HEK293 (cell line): ENCODE data around the gene TSBP1.

Experiments used
- CTCF ChIP-seq: fragments of 450-650 bp; formaldehyde crosslinking; IDR thresholded peaks from 2 replicates; pipeline ENCODE4 v1.5.1; 2016; ENCODE audit warnings: missing biosample characterization, missing genetic modification characterization
- GLI4 ChIP-seq: fragments of 450-650 bp; formaldehyde crosslinking; IDR thresholded peaks from 2 replicates; pipeline ENCODE4 v1.5.1; 2016; ENCODE audit warnings: missing biosample characterization, missing genetic modification characterization
- HIC1 ChIP-seq: fragments of 450-650 bp; formaldehyde crosslinking; IDR thresholded peaks from 2 replicates; pipeline ENCODE4 v1.5.1; 2016; ENCODE audit warnings: missing biosample characterization, missing genetic modification characterization
- HOXA7 ChIP-seq: sonication (generic); formaldehyde crosslinking; IDR thresholded peaks from 2 replicates; pipeline ENCODE4 v1.8.1; 2022; ENCODE audit warnings: missing genetic modification reagents, borderline replicate concordance
- KLF1 ChIP-seq: fragments of 450-650 bp; formaldehyde crosslinking; IDR thresholded peaks from 2 replicates; pipeline ENCODE4 v1.5.1; 2016; ENCODE audit warnings: missing biosample characterization, missing genetic modification characterization
- REST ChIP-seq: fragments of 450-650 bp; formaldehyde crosslinking; IDR thresholded peaks from 2 replicates; pipeline ENCODE4 v1.5.1; 2016; ENCODE audit warnings: missing biosample characterization, missing genetic modification characterization
- TRIM28 ChIP-seq: IDR thresholded peaks from 2 replicates; pipeline ENCODE4 v1.6.1; 2011; ENCODE audit warnings: low read length, control low read depth, borderline replicate concordance
- ZNF670 ChIP-seq: fragments of 450-650 bp; formaldehyde crosslinking; IDR thresholded peaks from 2 replicates; pipeline ENCODE4 v1.5.1; 2016; ENCODE audit warnings: missing biosample characterization, missing genetic modification characterization, low read depth
- ZNF747 ChIP-seq: fragments of 450-650 bp; formaldehyde crosslinking; IDR thresholded peaks from 2 replicates; pipeline ENCODE4 v1.5.1; 2016; ENCODE audit warnings: missing biosample characterization, missing genetic modification characterization
- ZSCAN23 ChIP-seq: fragments of 450-650 bp; formaldehyde crosslinking; IDR thresholded peaks from 2 replicates; pipeline ENCODE4 v1.5.1; 2016; ENCODE audit warnings: missing biosample characterization, missing genetic modification characterization
- TF ChIP-seq, protein P1 (sequence below): fragments of 450-650 bp; formaldehyde crosslinking; IDR thresholded peaks from 2 replicates; pipeline ENCODE4 v1.5.1; 2016; ENCODE audit warnings: missing biosample characterization, missing genetic modification characterization
- TF ChIP-seq, protein P2 (sequence below): fragments of 450-650 bp; formaldehyde crosslinking; IDR thresholded peaks from 2 replicates; pipeline ENCODE4 v1.5.1; 2017; ENCODE audit warnings: missing biosample characterization, missing genetic modification characterization
- TF ChIP-seq, protein P3 (sequence below): IDR thresholded peaks from 2 replicates; pipeline ENCODE4 v1.6.1; 2011; ENCODE audit warnings: mild to moderate bottlenecking, low read depth, low read length, borderline replicate concordance

- no peak for TF ChIP-seq CTCF (tag by site-specific recombination)
- TF ChIP-seq, protein P1, sequence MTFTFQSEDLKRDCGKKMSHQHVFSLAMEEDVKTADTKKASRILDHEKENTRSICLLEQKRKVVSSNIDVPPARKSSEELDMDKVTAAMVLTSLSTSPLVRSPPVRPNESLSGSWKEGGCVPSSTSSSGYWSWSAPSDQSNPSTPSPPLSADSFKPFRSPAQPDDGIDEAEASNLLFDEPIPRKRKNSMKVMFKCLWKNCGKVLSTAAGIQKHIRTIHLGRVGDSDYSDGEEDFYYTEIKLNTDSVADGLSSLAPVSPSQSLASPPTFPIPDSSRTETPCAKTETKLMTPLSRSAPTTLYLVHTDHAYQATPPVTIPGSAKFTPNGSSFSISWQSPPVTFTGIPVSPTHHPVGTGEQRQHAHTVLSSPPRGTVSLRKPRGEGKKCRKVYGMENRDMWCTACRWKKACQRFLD (tag by site-specific recombination): no peak
- TF ChIP-seq REST (tag by site-specific recombination): no peak
- no peak for TF ChIP-seq HOXA7
- TF ChIP-seq, protein P2, sequence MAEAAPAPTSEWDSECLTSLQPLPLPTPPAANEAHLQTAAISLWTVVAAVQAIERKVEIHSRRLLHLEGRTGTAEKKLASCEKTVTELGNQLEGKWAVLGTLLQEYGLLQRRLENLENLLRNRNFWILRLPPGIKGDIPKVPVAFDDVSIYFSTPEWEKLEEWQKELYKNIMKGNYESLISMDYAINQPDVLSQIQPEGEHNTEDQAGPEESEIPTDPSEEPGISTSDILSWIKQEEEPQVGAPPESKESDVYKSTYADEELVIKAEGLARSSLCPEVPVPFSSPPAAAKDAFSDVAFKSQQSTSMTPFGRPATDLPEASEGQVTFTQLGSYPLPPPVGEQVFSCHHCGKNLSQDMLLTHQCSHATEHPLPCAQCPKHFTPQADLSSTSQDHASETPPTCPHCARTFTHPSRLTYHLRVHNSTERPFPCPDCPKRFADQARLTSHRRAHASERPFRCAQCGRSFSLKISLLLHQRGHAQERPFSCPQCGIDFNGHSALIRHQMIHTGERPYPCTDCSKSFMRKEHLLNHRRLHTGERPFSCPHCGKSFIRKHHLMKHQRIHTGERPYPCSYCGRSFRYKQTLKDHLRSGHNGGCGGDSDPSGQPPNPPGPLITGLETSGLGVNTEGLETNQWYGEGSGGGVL: no peak
- TF ChIP-seq GLI4 (tag by site-specific recombination): no peak
- no peak for TF ChIP-seq ZSCAN23 (tag by site-specific recombination)
- no peak for TF ChIP-seq HIC1 (tag by site-specific recombination)
- TF ChIP-seq ZNF747 (tag by site-specific recombination): no peak
- no peak for TF ChIP-seq TRIM28
- TF ChIP-seq ZNF670 (tag by site-specific recombination): no peak
- TF ChIP-seq, protein P3, sequence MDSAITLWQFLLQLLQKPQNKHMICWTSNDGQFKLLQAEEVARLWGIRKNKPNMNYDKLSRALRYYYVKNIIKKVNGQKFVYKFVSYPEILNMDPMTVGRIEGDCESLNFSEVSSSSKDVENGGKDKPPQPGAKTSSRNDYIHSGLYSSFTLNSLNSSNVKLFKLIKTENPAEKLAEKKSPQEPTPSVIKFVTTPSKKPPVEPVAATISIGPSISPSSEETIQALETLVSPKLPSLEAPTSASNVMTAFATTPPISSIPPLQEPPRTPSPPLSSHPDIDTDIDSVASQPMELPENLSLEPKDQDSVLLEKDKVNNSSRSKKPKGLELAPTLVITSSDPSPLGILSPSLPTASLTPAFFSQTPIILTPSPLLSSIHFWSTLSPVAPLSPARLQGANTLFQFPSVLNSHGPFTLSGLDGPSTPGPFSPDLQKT: no peak
- TF ChIP-seq KLF1 (tag by site-specific recombination): no peak
Observed at GRCh38 chr6:32337186-32337805, 34.4 kb downstream of the TSBP1 start.
